GM12801 (cell line): ENCODE measurements around the gene S100A6.

Source experiments
- CTCF ChIP-seq: IDR thresholded peaks from one replicate; pipeline ENCODE4 v1.5.1; 2011; ENCODE audit warnings: control low read depth; ENCODE audit not compliant: insufficient read length; ENCODE audit errors: extremely low read depth

The S100A6 gene

GRCh38 chr1:153494976-153495535 is 40.7 kb downstream of the S100A6 start:
- TF ChIP-seq CTCF, result no peak

GRCh38 chr1:153493343-153493960 is 42.3 kb downstream of the S100A6 start:
- TF ChIP-seq CTCF, result no peak

GRCh38 chr1:153490272-153491051 is 45.3 kb downstream of the S100A6 start:
- no peak for TF ChIP-seq CTCF

GRCh38 chr1:153488731-153489130 is 47.1 kb downstream of the S100A6 start:
- no peak for TF ChIP-seq CTCF

GRCh38 chr1:153487707-153488106 is 48.1 kb downstream of the S100A6 start:
- no peak for TF ChIP-seq CTCF

- TF ChIP-seq CTCF, result no peak
Measured at GRCh38 chr1:153485863-153486262, 49.9 kb downstream of the S100A6 start.
